HepG2 (cell line): ENCODE measurements around the gene P3H4. TPM values are rescaled to one million over a fixed set of nuclear protein-coding genes. Genes with fewer than 3 reads are reported as not detected.
"Not testable (repeated sequence)": the region's sequence is repeated elsewhere in the genome, so short reads cannot be mapped to it uniquely, and the experiment has no call there.

Experiments
- ATAC-seq: fragments of 200-7000 bp; cut with Tn5 transposase; 3 replicates; pipeline ENCODE4 v1.9.1; 2020; ENCODE audit warnings: mild to moderate bottlenecking, moderate library complexity
- BruUV-seq: library from RNA; stranded (reverse); fragments of 400-500 nt; replicated peaks from 2 replicates; lab custom pipeline; 2021; lab: Mats Ljungman, UMichigan
- CTCF ChIA-PET: fragments of 300-600 bp; formaldehyde crosslinking; extraction: SDS; loops from one replicate; lab custom pipeline; 2021; ENCODE audit warnings: low total read pairs, inconsistent platforms, low intra/inter-chr PET ratio; lab: Yijun Ruan, JAX
- POLR2A ChIA-PET: fragments of 350-600 bp; sonication (Branson Sonifier 250); formaldehyde crosslinking; loops from one replicate; lab custom pipeline; 2020; ENCODE audit warnings: antibody characterized with exemption, inconsistent platforms; lab: Yijun Ruan, JAX
- DNase-seq: peaks from one replicate; pipeline ENCODE4 v3.0.0-alpha.2; 2015; ENCODE audit warnings: low spot score
- FAIRE-seq: peaks from 3 replicates; lab custom pipeline; 2011; peaks lifted over from hg19 to GRCh38; lab: Jason Lieb, UNC
- H2AFZ ChIP-seq: one replicate; pipeline ENCODE4 v1.6.1; 2011; ENCODE audit warnings: low read length, inconsistent platforms
- H3K27ac ChIP-seq: fragments of 300-600 bp; 3 replicates; pipeline ENCODE4 v1.8.0; 2011; ENCODE audit warnings: mixed run types, mild to moderate bottlenecking, mixed read lengths, low read length, inconsistent platforms; ENCODE audit not compliant: insufficient read depth; ENCODE audit errors: extremely low read length
- H3K27me3 ChIP-seq, 2 experiments: fragments of 200-600 bp in 1 of 2; 2 replicates in 1 of 2; 3 replicates in 1 of 2; pipeline versions ENCODE4 v1.6.0 to v1.8.0; 2011; ENCODE audit warnings: low read length in 2 of 2, mild to moderate bottlenecking in 2 of 2, moderate library complexity in 2 of 2, inconsistent platforms in 1 of 2; ENCODE audit not compliant: insufficient read depth in 2 of 2, control insufficient read depth in 1 of 2
- H3K36me3 ChIP-seq, 2 experiments: fragments of 200-600 bp in 1 of 2; replicated peaks in 1 of 2; 2 replicates in 1 of 2; 3 replicates in 1 of 2; pipeline versions ENCODE4 v1.5.1 to v1.8.0; 2011; ENCODE audit warnings: low read length in 2 of 2, inconsistent platforms in 1 of 2; ENCODE audit not compliant: insufficient read depth in 2 of 2, control insufficient read depth in 1 of 2
- H3K4me1 ChIP-seq: 2 replicates; pipeline ENCODE4 v1.5.1; 2012; ENCODE audit warnings: low read length, inconsistent platforms; ENCODE audit not compliant: insufficient read depth
- H3K4me2 ChIP-seq: 2 replicates; pipeline ENCODE4 v1.6.0; 2011; ENCODE audit warnings: low read depth, low read length, inconsistent platforms
- H3K4me3 ChIP-seq, 3 experiments: fragments of 200-600 bp in 1 of 3; sonication (generic), shearing (Covaris generic) in 1 of 3; replicated peaks in 1 of 3; 2 replicates each; pipeline ENCODE4 v1.5.1; 2011 to 2016; ENCODE audit warnings: low read length in 3 of 3, inconsistent platforms in 2 of 3, low read depth in 2 of 3, mild to moderate bottlenecking in 2 of 3, control low read depth in 1 of 3, mixed read lengths in 1 of 3; ENCODE audit not compliant: insufficient read depth in 1 of 3
- H3K79me2 ChIP-seq: one replicate; pipeline ENCODE4 v1.6.1; 2011; ENCODE audit warnings: low read length, inconsistent platforms; ENCODE audit not compliant: insufficient read depth
- H3K9ac ChIP-seq: 2 replicates; pipeline ENCODE4 v1.6.0; 2011; ENCODE audit warnings: mild to moderate bottlenecking, low read depth, low read length, inconsistent platforms; ENCODE audit not compliant: insufficient read depth
- H3K9me3 ChIP-seq: 2 replicates; pipeline ENCODE4 v1.5.1; 2012; ENCODE audit warnings: mild to moderate bottlenecking, low read length
- H4K20me1 ChIP-seq: 2 replicates; pipeline ENCODE4 v1.6.0; 2011; ENCODE audit warnings: inconsistent platforms, mild to moderate bottlenecking, low read length, moderate library complexity; ENCODE audit not compliant: insufficient read depth
- HOXD1 ChIP-seq: sonication (generic); formaldehyde crosslinking; IDR thresholded peaks from 2 replicates; pipeline ENCODE4 v1.5.0; 2020; ENCODE audit warnings: missing genetic modification reagents
- MLLT10 ChIP-seq: sonication (generic); formaldehyde crosslinking; IDR thresholded peaks from 2 replicates; pipeline ENCODE4 v1.4.0; 2020; ENCODE audit warnings: missing genetic modification reagents
- SIN3A ChIP-seq: IDR thresholded peaks from 2 replicates; pipeline ENCODE4 v1.6.1; 2011; ENCODE audit warnings: low read depth, mild to moderate bottlenecking, control low read depth, low read length, borderline replicate concordance
- ZFP1 ChIP-seq: IDR thresholded peaks from 2 replicates; pipeline ENCODE4 v1.6.1; 2016
- ZNF180 ChIP-seq: sonication (generic); formaldehyde crosslinking; IDR thresholded peaks from 2 replicates; pipeline ENCODE4 v1.4.0; 2020; ENCODE audit warnings: low read depth, missing genetic modification reagents, borderline replicate concordance
- ZNF619 ChIP-seq: sonication (generic); formaldehyde crosslinking; IDR thresholded peaks from 2 replicates; pipeline ENCODE4 v1.4.0; 2020; ENCODE audit warnings: mild to moderate bottlenecking, missing genetic modification reagents
- ZNF768 ChIP-seq: sonication (generic); formaldehyde crosslinking; IDR thresholded peaks from 2 replicates; pipeline ENCODE4 v1.4.0; 2020; ENCODE audit warnings: missing genetic modification reagents
- WGBS: methylation state at CpG from one replicate; pipeline ENCODE4 v1.1.6; 2017; ENCODE audit warnings: low lambda C conversion rate; 5-methylcytosine and 5-hydroxymethylcytosine counted together
- in situ Hi-C: cut with HindIII; loops from 2 replicates; pipeline ENCODE4 v1.10.0; 2017; ENCODE audit warnings: low pct_unique_long_range_greater_than_20kb; ENCODE audit not compliant: extremely low pct_ligation_motif_present
- intact Hi-C: fragments of 100-400 bp; cut with micrococcal nuclease; formaldehyde crosslinking; loops from one replicate; pipeline ENCODE4 v1.10.0; 2022; ENCODE audit not compliant: unreplicated experiment
- polyA plus RNA-seq, 8 experiments: library from polyadenylated mRNA; depleted of rRNA in 3 of 8; stranded (reverse) in 7 of 8; unstranded in 1 of 8; fragments of >200 nt; fragmentation: Illumina TruSeq in 4 of 8; extraction: Trizol in 4 of 8; gene quantifications; 2 replicates each; pipeline versions ENCODE4 v1.2.1 to v1.2.3, GENCODE V29; 2011 to 2016; ENCODE audit warnings: low read depth in 4 of 8, missing spikeins in 1 of 8, mixed read lengths in 1 of 8; ENCODE audit not compliant: insufficient read depth in 1 of 8
- total RNA-seq, 5 experiments: library from RNA; depleted of rRNA; stranded (reverse); fragments of >200 nt; fragmentation: Illumina TruSeq; extraction: Trizol; gene quantifications; 2 replicates each; pipeline ENCODE4 v1.2.3, GENCODE V29; 2016; ENCODE audit warnings: low read depth in 1 of 5
- TF ChIP-seq, protein P1 (sequence below): sonication (generic); formaldehyde crosslinking; IDR thresholded peaks from 2 replicates; pipeline ENCODE4 v1.4.0; 2020; ENCODE audit warnings: mild to moderate bottlenecking, missing genetic modification reagents
- TF ChIP-seq, protein P2 (sequence below): sonication (generic); formaldehyde crosslinking; IDR thresholded peaks from 2 replicates; pipeline ENCODE4 v1.5.1; 2020; ENCODE audit warnings: mild to moderate bottlenecking, missing genetic modification reagents, moderate library complexity
- TF ChIP-seq, protein P3 (sequence below): sonication (generic); formaldehyde crosslinking; IDR thresholded peaks from 2 replicates; pipeline ENCODE4 v1.4.0; 2020; ENCODE audit warnings: low read depth, mild to moderate bottlenecking, missing genetic modification reagents

The P3H4 gene
- total and polyA plus RNA-seq, 2 of the 13 experiments (the other 11 are each of a cell fraction or from before 2014, with no cell fraction given): 37.1 to 50.6 TPM

DNA sequence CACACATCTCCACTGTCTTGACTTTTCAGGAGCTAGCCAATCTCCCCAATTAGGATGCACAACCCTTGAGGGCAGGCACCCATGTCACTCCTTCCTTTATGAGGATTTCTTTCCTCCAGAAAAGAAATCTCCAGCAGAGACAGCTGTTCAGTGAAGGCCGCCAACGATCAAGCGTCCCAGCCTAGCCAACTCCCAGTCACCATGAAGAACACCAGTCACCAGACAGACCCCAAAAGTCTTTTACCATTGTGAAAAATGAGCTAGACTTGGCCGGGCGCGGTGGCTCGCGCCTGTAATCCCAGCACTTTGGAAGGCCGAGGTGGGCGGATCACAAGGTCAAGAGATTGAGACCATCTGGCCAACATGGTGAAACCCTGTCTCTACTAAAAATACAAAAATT, 18.2 kb upstream of the P3H4 start:
- FAIRE-seq, DNase-seq, H2AFZ ChIP-seq, in situ Hi-C loops, ATAC-seq, H3K4me2 ChIP-seq, POLR2A ChIA-PET, H3K4me3 ChIP-seq, H3K9me3 ChIP-seq, intact Hi-C loops, CTCF ChIA-PET, BruUV-seq, H3K27me3 ChIP-seq, H3K27ac ChIP-seq, H3K79me2 ChIP-seq, H3K9ac ChIP-seq, H4K20me1 ChIP-seq: not testable (repeated sequence)
- WGBS: 88% methylated on average over 10 of the region's 10 CpGs
- Histone ChIP-seq H3K36me3 (peaks cover 26 to 57% of the 10 kb centered on the region in 2 experiments), H3K4me1 (peaks cover 20% of the 10 kb centered on the region)

DNA sequence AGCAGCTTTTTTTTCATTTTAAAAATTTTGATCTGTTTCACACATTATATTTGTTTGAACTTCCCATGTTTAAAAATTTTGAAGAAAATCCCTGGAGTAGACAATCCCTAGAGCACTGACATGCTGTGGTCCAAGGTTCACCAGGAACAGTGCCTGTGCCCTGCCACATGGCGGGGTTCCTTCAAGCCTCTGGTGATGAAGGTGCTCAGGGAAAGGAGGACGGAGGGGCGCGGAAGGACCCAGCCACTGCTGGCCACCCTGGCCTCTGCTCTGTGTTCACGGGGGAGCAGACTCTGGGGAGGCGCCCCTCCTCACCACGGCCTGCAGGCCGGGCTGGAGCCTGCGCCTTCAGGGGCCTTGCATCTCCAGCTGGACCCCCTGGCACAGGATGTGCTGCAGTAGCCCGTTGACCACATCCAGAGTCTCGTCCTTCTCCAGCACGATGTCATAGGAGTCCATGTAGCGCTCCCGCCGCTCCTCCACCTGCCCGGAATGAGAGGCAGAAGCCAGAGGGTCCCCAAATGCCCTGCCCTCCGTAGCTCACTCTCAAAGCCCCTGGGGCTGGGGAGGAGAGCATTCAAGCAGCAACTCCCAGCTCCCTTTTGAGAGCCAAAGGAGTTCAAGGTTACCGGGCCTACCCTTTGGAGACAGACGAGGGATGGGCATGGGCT, 13.6 kb upstream of the P3H4 start:
- ChIA-PET POLR2A (no interaction called here), CTCF (no interaction called here)
- H3K27me3 ChIP-seq: no peaks in the 10 kb centered on the region
- no peak overlapping the region for H3K4me3 ChIP-seq
- H3K27ac ChIP-seq: no peak overlapping the region
- WGBS: 91% methylated on average over 19 of the region's 19 CpGs
- in situ Hi-C loops (no loop called here), intact Hi-C loops (no loop called here)
- H4K20me1 ChIP-seq: peaks cover 5% of the 10 kb centered on the region; the same call in 1 of the 2 replicates
- peaks cover 18 to 56% of the 10 kb centered on the region in 2 experiments for H3K36me3 ChIP-seq
- BruUV-seq: TSS peak; percentile 20
- H3K4me1 ChIP-seq: peaks cover 37% of the 10 kb centered on the region
- no peak overlapping the region for H2AFZ ChIP-seq
- no peak overlapping the region for H3K4me2 ChIP-seq
- FAIRE-seq (no peak), ATAC-seq (peak; percentile 19), DNase-seq (no peak)
- H3K79me2 ChIP-seq: no peaks in the 10 kb centered on the region
- H3K9me3 ChIP-seq: no peaks in the 10 kb centered on the region
- no peak overlapping the region for H3K9ac ChIP-seq
- TF ChIP-seq ZFP1 (CRISPR knock-in tag) (no peak), ZNF180 (CRISPR knock-in tag) (no peak), HOXD1 (CRISPR knock-in tag) (no peak), SIN3A (no peak), ZNF768 (CRISPR knock-in tag) (peak; percentile 22; the same call in 1 of the 2 replicates), MLLT10 (CRISPR knock-in tag) (no peak), ZNF619 (CRISPR knock-in tag) (no peak)
- TF ChIP-seq, protein P1, sequence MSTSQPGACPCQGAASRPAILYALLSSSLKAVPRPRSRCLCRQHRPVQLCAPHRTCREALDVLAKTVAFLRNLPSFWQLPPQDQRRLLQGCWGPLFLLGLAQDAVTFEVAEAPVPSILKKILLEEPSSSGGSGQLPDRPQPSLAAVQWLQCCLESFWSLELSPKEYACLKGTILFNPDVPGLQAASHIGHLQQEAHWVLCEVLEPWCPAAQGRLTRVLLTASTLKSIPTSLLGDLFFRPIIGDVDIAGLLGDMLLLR (CRISPR knock-in tag): no peak
- TF ChIP-seq, protein P2, sequence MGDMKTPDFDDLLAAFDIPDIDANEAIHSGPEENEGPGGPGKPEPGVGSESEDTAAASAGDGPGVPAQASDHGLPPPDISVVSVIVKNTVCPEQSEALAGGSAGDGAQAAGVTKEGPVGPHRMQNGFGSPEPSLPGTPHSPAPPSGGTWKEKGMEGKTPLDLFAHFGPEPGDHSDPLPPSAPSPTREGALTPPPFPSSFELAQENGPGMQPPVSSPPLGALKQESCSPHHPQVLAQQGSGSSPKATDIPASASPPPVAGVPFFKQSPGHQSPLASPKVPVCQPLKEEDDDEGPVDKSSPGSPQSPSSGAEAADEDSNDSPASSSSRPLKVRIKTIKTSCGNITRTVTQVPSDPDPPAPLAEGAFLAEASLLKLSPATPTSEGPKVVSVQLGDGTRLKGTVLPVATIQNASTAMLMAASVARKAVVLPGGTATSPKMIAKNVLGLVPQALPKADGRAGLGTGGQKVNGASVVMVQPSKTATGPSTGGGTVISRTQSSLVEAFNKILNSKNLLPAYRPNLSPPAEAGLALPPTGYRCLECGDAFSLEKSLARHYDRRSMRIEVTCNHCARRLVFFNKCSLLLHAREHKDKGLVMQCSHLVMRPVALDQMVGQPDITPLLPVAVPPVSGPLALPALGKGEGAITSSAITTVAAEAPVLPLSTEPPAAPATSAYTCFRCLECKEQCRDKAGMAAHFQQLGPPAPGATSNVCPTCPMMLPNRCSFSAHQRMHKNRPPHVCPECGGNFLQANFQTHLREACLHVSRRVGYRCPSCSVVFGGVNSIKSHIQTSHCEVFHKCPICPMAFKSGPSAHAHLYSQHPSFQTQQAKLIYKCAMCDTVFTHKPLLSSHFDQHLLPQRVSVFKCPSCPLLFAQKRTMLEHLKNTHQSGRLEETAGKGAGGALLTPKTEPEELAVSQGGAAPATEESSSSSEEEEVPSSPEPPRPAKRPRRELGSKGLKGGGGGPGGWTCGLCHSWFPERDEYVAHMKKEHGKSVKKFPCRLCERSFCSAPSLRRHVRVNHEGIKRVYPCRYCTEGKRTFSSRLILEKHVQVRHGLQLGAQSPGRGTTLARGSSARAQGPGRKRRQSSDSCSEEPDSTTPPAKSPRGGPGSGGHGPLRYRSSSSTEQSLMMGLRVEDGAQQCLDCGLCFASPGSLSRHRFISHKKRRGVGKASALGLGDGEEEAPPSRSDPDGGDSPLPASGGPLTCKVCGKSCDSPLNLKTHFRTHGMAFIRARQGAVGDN (CRISPR knock-in tag): peak; percentile 57
- TF ChIP-seq, protein P3, sequence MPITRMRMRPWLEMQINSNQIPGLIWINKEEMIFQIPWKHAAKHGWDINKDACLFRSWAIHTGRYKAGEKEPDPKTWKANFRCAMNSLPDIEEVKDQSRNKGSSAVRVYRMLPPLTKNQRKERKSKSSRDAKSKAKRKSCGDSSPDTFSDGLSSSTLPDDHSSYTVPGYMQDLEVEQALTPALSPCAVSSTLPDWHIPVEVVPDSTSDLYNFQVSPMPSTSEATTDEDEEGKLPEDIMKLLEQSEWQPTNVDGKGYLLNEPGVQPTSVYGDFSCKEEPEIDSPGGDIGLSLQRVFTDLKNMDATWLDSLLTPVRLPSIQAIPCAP: 0 out of 2 replicates have a peak, but pooled peaks have one; percentile 30
